IMR-90 (cell line): Measurements from ENCODE around the gene RAB11B. TPM values are rescaled to one million over a fixed set of nuclear protein-coding genes. Genes with fewer than 3 reads are reported as not detected.
"Not testable (repeated sequence)": the region's sequence is repeated elsewhere in the genome, so short reads cannot be mapped to it uniquely, and the experiment has no call there.

Experiments
- ATAC-seq: fragments of 200-7000 bp; cut with Tn5 transposase; 2 replicates; pipeline ENCODE4 v1.9.1; 2020; ENCODE audit warnings: low read depth, mild to moderate bottlenecking, moderate library complexity
- BruUV-seq: library from RNA; stranded (reverse); fragments of 400-500 nt; replicated peaks from 2 replicates; lab custom pipeline; 2021; lab: Mats Ljungman, UMichigan
- CTCF ChIA-PET: fragments of 300-600 bp; formaldehyde crosslinking; extraction: SDS; loops from one replicate; lab custom pipeline; 2021; ENCODE audit warnings: antibody characterized with exemption; lab: Yijun Ruan, JAX
- POLR2A ChIA-PET: fragments of 300-600 bp; sonication (Branson Sonifier 250); formaldehyde crosslinking; loops from one replicate; lab custom pipeline; 2022; ENCODE audit warnings: antibody characterized with exemption; ENCODE audit not compliant: unreplicated experiment; lab: Charles Lee
- DNase-seq: peaks from one replicate; pipeline ENCODE4 v3.0.0; 2013
- H2AFZ ChIP-seq: replicated peaks from 2 replicates; pipeline ENCODE3; 2013; ENCODE audit warnings: low read length, mild to moderate bottlenecking; ENCODE audit not compliant: poor library complexity
- H2AK5ac ChIP-seq: 2 replicates; pipeline ENCODE4 v1.6.1; 2013; ENCODE audit warnings: low read depth, low read length, inconsistent platforms
- H2AK9ac ChIP-seq: replicated peaks from 2 replicates; pipeline ENCODE3; 2013; ENCODE audit warnings: mild to moderate bottlenecking, low read depth, low read length, moderate library complexity; ENCODE audit not compliant: poor library complexity
- H2BK120ac ChIP-seq: 2 replicates; pipeline ENCODE4 v1.6.1; 2013; ENCODE audit warnings: low read depth, low read length, inconsistent platforms
- H2BK15ac ChIP-seq: 3 replicates; pipeline ENCODE4 v1.6.1; 2013; ENCODE audit warnings: low read depth, low read length, inconsistent platforms
- H2BK20ac ChIP-seq: 2 replicates; pipeline ENCODE4 v1.6.1; 2013; ENCODE audit warnings: low read depth, mild to moderate bottlenecking, inconsistent platforms, low read length, moderate library complexity
- H2BK5ac ChIP-seq: 2 replicates; pipeline ENCODE4 v1.6.1; 2013; ENCODE audit warnings: mild to moderate bottlenecking, low read depth, low read length, inconsistent platforms; ENCODE audit not compliant: poor library complexity, severe bottlenecking
- H3K14ac ChIP-seq: replicated peaks from 2 replicates; pipeline ENCODE4 v1.6.1; 2013; ENCODE audit warnings: low read depth, low read length, inconsistent platforms
- H3K18ac ChIP-seq: 2 replicates; pipeline ENCODE4 v1.6.1; 2013; ENCODE audit warnings: low read depth, low read length, control low read depth
- H3K23ac ChIP-seq: 2 replicates; pipeline ENCODE4 v1.6.1; 2013; ENCODE audit warnings: low read depth, low read length, inconsistent platforms
- H3K27ac ChIP-seq: 2 replicates; pipeline ENCODE4 v1.5.1; 2013; ENCODE audit warnings: mild to moderate bottlenecking, control low read depth, low read length; ENCODE audit not compliant: insufficient read depth
- H3K27me3 ChIP-seq: 2 replicates; pipeline ENCODE4 v1.6.1; 2013; ENCODE audit warnings: low read length; ENCODE audit not compliant: control insufficient read depth, insufficient read depth
- H3K36me3 ChIP-seq: 2 replicates; pipeline ENCODE4 v1.6.1; 2013; ENCODE audit warnings: low read length, mixed read lengths; ENCODE audit not compliant: control insufficient read depth, insufficient read depth
- H3K4ac ChIP-seq: 2 replicates; pipeline ENCODE4 v1.6.1; 2013; ENCODE audit warnings: low read depth, low read length, inconsistent platforms
- H3K4me1 ChIP-seq: 2 replicates; pipeline ENCODE4 v1.6.1; 2013; ENCODE audit warnings: low read length, mixed read lengths; ENCODE audit not compliant: control insufficient read depth, insufficient read depth
- H3K4me2 ChIP-seq: 2 replicates; pipeline ENCODE4 v1.6.1; 2013; ENCODE audit warnings: low read depth, mild to moderate bottlenecking, control low read depth, low read length, moderate library complexity
- H3K4me3 ChIP-seq: 2 replicates; pipeline ENCODE4 v1.5.1; 2013; ENCODE audit warnings: low read depth, mild to moderate bottlenecking, control low read depth, low read length, moderate library complexity; ENCODE audit not compliant: insufficient read depth
- H3K56ac ChIP-seq: 2 replicates; pipeline ENCODE4 v1.6.1; 2013; ENCODE audit warnings: low read length, inconsistent platforms; ENCODE audit not compliant: insufficient read depth; ENCODE audit errors: extremely low read depth
- H3K79me1 ChIP-seq, 2 experiments: 2 replicates each; pipeline ENCODE4 v1.6.1; 2013; ENCODE audit warnings: low read length in 2 of 2, inconsistent platforms in 1 of 2, low read depth in 1 of 2
- H3K9ac ChIP-seq: 2 replicates; pipeline ENCODE4 v1.6.1; 2013; ENCODE audit warnings: low read depth, low read length, control low read depth
- H3K9me1 ChIP-seq: 2 replicates; pipeline ENCODE4 v1.6.1; 2013; ENCODE audit warnings: low read length, inconsistent platforms; ENCODE audit not compliant: insufficient read depth
- H3K9me3 ChIP-seq: 2 replicates; pipeline ENCODE4 v1.6.1; 2013; ENCODE audit warnings: low read length; ENCODE audit not compliant: control insufficient read depth, insufficient read depth
- H4K20me1 ChIP-seq: 2 replicates; pipeline ENCODE4 v1.6.1; 2013; ENCODE audit warnings: low read length, inconsistent platforms; ENCODE audit not compliant: insufficient read depth
- H4K5ac ChIP-seq: 2 replicates; pipeline ENCODE4 v1.6.1; 2013; ENCODE audit warnings: mild to moderate bottlenecking, low read depth, low read length, control low read depth
- H4K8ac ChIP-seq, 2 experiments: 2 replicates each; pipeline ENCODE4 v1.6.1; 2013; ENCODE audit warnings: low read depth in 2 of 2, low read length in 2 of 2, control low read depth in 1 of 2, inconsistent platforms in 1 of 2
- H4K91ac ChIP-seq: 2 replicates; pipeline ENCODE4 v1.6.1; 2013; ENCODE audit warnings: low read depth, low read length, inconsistent platforms; ENCODE audit not compliant: insufficient read depth
- WGBS, 2 experiments: methylation state at CpG; one replicate each; pipeline versions ENCODE4 v1.1.5 to v1.1.7; 2013; ENCODE audit warnings: missing lambda C conversion rate in 2 of 2; ENCODE audit not compliant: insufficient read length in 1 of 2; ENCODE audit errors: extremely low coverage in 2 of 2; 5-methylcytosine and 5-hydroxymethylcytosine counted together
- dilution Hi-C: fragments of 300-500 bp; cut with HindIII; formaldehyde crosslinking; loops from one replicate; pipeline ENCODE4 v1.14.3; 2018; ENCODE audit warnings: low sequenced_read_pairs; ENCODE audit not compliant: unreplicated experiment
- in situ Hi-C: fragments of 300-500 bp; cut with MboI; formaldehyde crosslinking; loops from 3 replicates; pipeline ENCODE4 v1.14.3; 2019; ENCODE audit warnings: low sequenced_read_pairs, inconsistent platforms, mixed read lengths
- intact Hi-C: fragments of 100-400 bp; cut with micrococcal nuclease; formaldehyde crosslinking; loops from 2 replicates; pipeline ENCODE4 v1.10.0; 2022
- polyA plus RNA-seq, 3 experiments: library from polyadenylated mRNA; depleted of rRNA; stranded (reverse); fragments of >200 nt; gene quantifications; 2 replicates each; pipeline ENCODE4 v1.2.3, GENCODE V29; 2012; ENCODE audit warnings: low replicate concordance in 1 of 3
- total RNA-seq: library from RNA; depleted of rRNA; stranded (reverse); fragments of >200 nt; gene quantifications from 2 replicates; pipeline ENCODE4 v1.2.3, GENCODE V29; 2012

The RAB11B gene
- total and polyA plus RNA-seq, 2 of the 4 experiments (the other 2 are of a cell fraction) = 8.2 to 117 TPM

- ATAC-seq, H2AK9ac ChIP-seq, H3K36me3 ChIP-seq, H2BK15ac ChIP-seq, H2BK120ac ChIP-seq, POLR2A ChIA-PET, H3K9me3 ChIP-seq, H4K5ac ChIP-seq, H3K9me1 ChIP-seq, H3K18ac ChIP-seq, intact Hi-C loops, BruUV-seq, H3K9ac ChIP-seq, H4K8ac ChIP-seq, DNase-seq, H3K27me3 ChIP-seq, H3K79me1 ChIP-seq, in situ Hi-C loops, H3K23ac ChIP-seq, CTCF ChIA-PET, H3K27ac ChIP-seq, H3K4me1 ChIP-seq, H2AFZ ChIP-seq, dilution Hi-C loops, H3K4me3 ChIP-seq, H4K20me1 ChIP-seq, H3K14ac ChIP-seq, H2BK20ac ChIP-seq, H3K4ac ChIP-seq, H2BK5ac ChIP-seq, H3K56ac ChIP-seq, H2AK5ac ChIP-seq, H4K91ac ChIP-seq, H3K4me2 ChIP-seq: not testable (repeated sequence)
- 100% methylated on average over 1 of the region's 4 CpGs; no CpG with 5 or more reads in 1 of the 2 experiments for WGBS, 2 experiments
Measured at GRCh38 chr19:8384569-8384968, 5.6 kb upstream of the RAB11B start.

GRCh38 chr19:8385103-8385502 lies 5.1 kb upstream of the RAB11B start:
- H3K27ac ChIP-seq, H3K23ac ChIP-seq, H2AK5ac ChIP-seq, H2BK120ac ChIP-seq, H4K5ac ChIP-seq, H3K9me1 ChIP-seq, H3K4ac ChIP-seq, H2BK15ac ChIP-seq, H4K20me1 ChIP-seq, H3K18ac ChIP-seq, POLR2A ChIA-PET, H3K4me3 ChIP-seq, H3K4me1 ChIP-seq, H2AFZ ChIP-seq, H4K8ac ChIP-seq, H2BK5ac ChIP-seq, H2BK20ac ChIP-seq, H4K91ac ChIP-seq, H3K56ac ChIP-seq, H3K9ac ChIP-seq, H3K14ac ChIP-seq, H3K27me3 ChIP-seq, ATAC-seq, H3K9me3 ChIP-seq, H3K4me2 ChIP-seq, H3K36me3 ChIP-seq, dilution Hi-C loops, H2AK9ac ChIP-seq, DNase-seq, intact Hi-C loops, H3K79me1 ChIP-seq, CTCF ChIA-PET, in situ Hi-C loops, BruUV-seq: not testable (repeated sequence)
- no CpG with 5 or more reads among the region's 2 CpGs for WGBS, 2 experiments
